Endometrial microvascular endothelial cells (primary cell): ENCODE data around the gene PHF12. TPM values are rescaled to one million over a fixed set of nuclear protein-coding genes. Genes with fewer than 3 reads are reported as not detected.
"Not testable (repeated sequence)": the region's sequence is repeated elsewhere in the genome, so short reads cannot be mapped to it uniquely, and the experiment has no call there.

Source experiments
- in situ Hi-C: cut with HindIII; loops from 2 replicates; pipeline ENCODE4 v1.10.0; 2017; ENCODE audit warnings: low sequenced_read_pairs, low pct_unique_long_range_greater_than_20kb; ENCODE audit errors: inconsistent ontology term
- total RNA-seq: library from RNA; depleted of rRNA; stranded (reverse); fragments of >200 nt; gene quantifications from one replicate; pipeline ENCODE4 v1.2.3, GENCODE V29; 2015; ENCODE audit errors: inconsistent ontology term

The PHF12 gene
- total RNA-seq, 1 donor from 2014 or later, result 14.4 TPM

DNA sequence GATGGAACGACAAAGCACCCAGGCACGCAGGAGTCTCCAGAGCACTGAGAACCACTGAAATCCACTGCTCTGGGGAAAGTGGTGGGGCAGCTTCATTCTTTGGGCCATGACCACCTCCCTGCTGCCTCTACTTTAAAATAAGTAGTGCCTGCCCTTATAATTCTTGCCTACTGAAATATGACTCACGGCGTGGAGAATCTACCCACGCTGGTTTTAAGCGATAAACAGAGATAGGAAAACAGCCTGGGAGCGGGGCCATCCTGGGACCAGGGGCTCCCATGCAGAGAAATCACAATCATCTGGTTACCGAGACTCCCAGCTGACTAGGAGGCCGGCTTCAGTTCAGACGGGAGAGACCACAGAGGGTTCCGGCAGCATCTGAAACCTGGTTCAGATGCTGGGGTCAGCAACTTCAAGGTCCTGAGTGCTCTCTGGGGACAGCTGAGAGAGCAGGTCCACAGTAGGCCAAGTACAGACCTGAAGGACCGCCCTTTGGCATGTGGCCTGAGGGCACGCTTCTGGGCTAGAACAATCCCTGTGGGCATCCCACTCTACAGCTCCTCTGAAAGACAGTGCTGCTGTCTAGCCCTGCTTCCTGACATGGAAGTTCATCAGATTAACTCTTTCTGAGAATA lies 39.8 kb downstream of the PHF12 start:
- in situ Hi-C loops, result no loop called here

DNA sequence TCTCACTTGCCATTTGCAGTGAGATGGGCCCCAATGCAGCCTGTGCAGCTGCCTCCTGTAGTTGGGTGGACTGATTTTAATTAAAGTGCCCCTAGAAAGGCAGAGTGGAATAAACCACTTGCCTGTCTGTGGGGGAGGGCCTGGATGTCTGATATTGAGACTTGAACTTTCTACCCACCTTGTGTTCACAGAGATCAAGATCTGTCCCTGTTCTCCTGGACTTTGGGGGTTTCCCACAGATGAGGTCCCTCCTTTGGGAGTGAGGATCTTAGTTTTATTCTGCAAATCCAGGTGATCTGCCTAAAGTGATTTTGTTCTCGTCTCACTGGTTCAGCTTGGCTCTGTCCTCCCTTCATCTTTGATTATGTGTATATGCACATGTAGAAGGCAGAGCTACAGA lies 40.8 kb downstream of the PHF12 start:
- in situ Hi-C loops, result no loop called here

DNA sequence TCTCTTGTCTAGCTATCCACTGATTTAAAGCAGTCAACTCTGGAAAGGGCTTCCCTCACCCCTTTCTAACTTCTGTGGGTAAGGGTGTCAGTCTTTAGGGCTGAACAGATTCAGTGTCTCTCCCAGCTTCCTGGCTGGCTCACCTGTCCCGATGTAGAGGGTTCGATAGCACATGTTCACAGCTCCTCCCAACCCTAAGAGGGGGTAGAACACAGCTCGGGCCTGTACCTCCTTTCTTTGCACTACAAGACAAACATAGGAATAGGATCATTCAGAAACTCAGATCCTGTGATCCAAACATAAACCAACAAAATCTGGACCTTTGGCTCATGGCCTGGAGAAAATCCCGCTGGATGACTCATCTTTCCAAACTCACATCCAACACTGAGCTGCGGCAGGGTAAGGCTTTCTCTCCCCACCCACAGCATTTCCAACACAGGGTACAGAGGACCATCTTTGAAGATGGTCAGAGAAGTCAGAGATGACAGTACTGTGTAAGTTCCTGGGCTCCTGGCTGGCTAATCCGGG lies 42.6 kb downstream of the PHF12 start:
- in situ Hi-C loops, result no loop called here

DNA sequence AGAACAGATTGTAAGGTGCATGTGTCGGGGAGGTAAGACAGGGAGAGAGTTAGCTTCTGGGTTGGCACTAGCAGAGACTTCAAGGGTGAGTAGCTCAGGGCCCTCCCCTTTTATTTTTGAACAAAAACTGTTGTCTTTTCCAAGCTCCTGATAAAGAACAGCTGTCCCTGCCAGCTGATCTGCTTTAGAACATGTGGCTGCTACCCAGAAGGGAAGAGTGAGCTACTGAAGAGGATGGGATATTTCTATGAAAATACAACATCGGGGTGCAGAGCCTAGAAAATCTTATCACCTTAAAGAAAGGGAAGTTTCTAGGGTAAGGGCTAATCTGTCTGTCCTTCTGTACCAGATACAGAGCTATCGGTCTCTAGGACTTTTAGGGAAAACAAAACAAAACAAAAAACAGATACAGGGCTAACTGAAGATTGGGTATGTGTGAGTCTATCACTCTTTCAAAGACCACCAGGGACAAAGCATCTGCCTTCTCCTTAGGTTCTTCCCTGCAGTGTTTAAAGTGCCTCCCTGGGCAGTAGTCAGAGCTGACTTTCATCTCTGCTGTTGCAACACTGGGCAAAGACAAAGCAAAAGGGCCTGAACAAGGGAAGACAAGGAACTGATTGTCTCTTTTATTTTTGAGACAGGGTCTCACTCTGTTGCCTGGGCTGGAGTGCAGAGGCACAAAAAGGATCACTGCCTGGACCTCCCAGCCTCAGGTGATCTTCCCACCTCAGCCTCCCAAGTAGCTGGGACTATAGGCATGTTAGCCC lies 43.4 kb downstream of the PHF12 start:
- in situ Hi-C loops, result no loop called here

DNA sequence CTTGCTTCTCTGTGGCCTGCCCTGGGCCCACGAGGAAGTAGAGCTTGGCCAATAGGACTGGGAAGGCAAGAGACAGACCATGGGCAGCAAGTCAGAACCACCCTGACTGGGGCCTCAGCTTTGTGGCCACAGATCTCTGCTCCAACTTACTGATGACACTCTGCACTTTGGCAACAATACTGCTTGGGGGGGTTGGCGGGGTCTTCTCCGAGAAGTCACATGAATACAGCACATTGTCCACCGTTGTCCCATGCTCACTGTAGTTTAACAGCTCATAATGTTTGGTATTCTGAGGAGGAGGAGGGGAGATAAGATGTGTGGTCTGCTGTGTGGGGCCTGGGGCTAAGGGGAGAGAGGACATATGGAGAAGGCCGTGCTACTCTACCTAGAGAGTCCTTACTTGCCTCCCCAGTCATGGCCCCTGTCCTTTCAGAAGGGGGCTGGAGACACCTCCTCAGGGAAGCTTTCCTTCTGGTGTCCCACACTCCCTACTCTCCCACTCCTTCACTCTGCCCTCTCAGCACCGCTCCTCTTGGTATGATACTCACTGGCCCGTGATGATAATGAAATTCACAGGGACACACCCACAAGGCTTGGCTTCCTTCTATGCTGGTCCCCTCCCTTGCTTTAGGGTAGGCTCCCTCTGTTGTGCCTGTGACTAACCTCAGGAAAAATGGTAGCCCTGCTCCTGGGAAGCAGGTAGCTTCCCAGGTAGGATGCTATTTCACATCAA lies 44.4 kb downstream of the PHF12 start:
- in situ Hi-C loops, result no loop called here

DNA sequence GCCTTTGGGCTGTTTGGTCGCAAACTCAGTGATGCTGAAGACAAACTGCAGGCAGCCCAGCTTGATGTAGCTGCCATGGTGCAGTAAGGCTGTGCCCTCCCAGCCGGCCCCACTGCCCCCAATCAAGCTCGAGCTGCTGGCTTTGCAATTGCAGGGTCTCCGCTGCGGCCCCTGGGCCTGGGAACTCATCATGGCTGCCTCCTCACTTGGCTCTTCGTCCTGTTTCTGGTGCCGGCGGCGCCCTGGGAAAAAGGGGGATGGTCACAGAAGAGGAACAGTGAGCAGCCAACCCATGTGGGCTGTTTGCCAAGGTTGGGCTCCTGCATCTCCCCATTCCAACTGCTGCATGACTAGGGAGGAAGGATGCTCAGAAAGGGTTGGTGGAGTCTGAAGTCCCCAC lies 45.0 kb downstream of the PHF12 start:
- in situ Hi-C loops, result no loop called here

DNA sequence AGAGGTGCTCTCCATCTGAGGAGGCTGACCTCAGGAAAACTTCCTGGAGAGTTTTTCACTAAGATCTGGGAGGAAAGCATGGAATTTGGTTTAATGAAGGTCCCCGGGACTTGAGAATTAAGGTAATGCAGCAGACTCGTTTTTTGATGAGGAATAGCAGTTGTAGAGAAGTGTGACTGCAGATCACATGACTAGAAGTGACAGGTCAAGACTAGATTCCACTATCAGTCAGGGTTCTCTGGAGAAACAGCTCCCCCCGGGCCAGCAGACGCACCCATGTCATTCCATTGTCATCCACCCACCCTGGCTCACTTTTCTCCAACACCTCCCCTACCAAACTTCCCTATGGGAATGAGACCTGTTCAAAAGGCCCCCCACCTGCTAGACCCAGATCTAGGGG lies 46.5 kb downstream of the PHF12 start:
- in situ Hi-C loops, result no loop called here

DNA sequence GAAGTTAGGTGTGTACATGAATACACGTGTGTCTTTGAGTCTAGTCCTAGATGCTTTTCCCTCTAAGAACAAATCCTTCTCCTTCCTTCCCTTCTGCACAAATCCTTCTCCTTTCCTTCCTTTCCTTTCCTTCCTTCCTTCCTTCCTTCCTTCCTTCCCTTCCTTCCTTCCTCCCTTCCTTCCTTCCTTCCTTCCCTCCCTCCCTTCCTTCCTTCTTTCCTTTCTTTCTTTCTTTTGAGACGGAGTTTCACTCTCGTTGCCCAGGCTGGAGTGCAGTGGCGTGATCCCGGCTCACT lies 47.8 kb downstream of the PHF12 start:
- in situ Hi-C loops, result not testable (repeated sequence)

DNA sequence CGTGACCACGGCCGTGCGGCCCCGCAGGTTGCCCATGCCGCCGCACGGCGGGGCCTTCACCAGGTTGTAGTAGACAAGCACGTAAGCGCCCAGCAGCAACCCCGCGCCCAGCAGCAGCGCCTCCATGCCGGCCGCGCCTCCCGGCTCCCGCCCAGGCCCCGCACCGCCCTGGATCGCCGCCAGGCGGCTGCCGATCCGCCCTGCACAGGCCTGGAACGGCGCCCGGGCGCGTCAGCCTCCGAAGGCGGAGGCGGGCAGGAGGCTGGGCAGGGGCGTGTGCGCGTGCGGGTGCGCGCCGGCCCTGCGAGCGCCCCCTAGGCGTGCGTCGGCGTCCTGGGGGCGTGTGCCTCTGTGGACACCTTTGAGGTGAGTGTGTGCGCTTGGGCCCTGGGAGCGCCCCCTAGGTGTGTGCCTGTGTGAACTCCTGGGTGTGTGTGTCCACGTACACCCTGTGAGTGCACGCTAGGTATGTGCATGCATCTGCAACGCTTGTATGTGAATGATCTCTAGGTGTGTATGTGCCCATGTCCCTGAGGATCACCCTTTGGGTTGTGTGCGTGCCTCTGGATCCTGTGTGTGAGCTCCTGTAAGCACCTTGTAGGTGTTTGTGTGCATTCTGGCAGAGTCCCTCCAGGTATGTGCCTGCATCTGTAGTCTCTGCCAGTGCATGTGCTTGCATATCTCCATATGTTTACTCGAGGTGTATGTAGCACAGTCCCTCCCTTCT lies 48.3 kb downstream of the PHF12 start, which contains the start of gene DHRS13:
Gene DHRS13, minus strand, starts transcription at position 261 of the 727 bp plus-strand sequence. Its CDS starts 135 bp downstream, at position 126.
- in situ Hi-C loops, result no loop called here

DNA sequence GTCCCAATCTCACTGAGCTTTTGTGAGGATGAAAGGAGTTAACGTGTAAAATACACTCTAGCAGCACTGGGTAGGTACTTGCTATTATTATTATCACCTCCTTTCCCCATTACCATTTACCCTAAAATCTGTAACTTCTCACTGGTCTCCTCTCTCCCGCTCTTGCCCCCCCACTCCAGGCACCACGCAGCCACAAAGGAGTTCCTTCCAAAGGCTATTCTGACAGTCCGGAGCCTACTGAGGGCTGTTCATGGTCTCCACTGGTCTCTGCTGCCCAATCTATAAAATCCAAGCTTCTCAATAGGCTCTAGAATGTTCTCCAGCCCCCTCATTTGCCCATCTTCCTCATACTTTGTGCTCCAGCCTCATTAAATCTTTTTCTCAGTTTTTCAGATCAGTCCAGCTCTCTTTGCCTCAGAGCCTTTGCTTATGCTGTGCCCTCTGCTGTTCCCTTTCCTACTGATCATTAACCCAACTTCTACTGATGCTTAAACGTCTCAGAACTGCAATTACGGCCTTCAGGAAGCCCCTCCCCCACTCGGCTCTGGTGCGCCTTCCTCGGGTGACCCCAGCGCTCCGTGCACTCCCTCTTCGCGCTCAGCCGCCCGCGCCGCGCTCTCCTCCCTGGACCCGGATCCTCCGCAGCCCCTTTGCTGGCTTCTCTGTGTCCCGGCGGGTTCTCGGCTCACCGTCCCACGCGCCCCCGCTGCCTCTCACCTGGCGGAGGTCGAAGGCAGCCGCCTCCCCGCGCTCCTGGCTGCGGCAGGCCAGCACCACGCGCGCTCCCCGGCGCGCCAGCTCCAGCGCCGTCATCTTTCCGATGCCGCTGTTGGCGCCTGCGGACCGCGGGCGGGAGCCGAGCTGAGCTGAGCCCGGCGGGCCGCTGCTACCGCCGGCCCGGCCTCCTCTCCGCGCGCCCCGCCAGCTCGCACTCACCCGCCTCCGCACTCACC lies 49.2 kb downstream of the PHF12 start:
- in situ Hi-C loops, result no loop called here

DNA sequence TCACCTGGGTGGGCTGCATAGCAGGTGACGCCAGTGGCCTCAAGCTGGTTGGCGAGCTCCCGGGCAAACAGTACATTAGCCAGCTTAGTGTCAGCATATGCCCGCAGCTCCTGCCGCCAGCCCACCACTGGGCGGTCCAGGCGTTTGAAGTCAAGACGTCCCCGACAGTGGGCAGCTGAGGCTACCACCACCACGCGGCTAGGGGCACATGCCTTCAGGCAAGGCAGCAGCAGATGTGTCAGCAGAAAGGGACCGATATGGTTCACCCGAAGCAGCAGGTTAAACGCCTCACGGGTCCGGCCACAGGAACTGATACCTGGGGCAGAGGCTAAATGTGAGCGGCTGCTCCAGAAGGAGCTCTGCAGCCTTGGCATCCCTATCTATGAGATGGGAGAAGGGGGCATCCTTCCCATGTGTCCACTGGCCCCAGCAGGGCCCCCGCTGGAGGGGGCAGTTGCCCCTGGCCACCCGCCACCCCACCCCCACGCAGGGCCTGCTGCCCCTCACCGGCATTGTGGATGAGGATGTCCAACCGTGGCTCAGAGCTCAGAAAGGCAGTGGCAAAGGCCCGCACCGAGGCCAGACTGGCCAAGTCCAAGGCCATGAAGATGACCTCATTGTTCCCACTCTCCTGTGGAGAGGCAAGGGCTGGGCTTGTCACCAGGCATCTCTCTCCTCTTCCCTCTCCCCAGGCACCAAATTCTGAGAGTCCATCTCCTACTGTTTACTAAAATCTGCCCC lies 50.2 kb downstream of the PHF12 start:
- in situ Hi-C loops, result no loop called here

DNA sequence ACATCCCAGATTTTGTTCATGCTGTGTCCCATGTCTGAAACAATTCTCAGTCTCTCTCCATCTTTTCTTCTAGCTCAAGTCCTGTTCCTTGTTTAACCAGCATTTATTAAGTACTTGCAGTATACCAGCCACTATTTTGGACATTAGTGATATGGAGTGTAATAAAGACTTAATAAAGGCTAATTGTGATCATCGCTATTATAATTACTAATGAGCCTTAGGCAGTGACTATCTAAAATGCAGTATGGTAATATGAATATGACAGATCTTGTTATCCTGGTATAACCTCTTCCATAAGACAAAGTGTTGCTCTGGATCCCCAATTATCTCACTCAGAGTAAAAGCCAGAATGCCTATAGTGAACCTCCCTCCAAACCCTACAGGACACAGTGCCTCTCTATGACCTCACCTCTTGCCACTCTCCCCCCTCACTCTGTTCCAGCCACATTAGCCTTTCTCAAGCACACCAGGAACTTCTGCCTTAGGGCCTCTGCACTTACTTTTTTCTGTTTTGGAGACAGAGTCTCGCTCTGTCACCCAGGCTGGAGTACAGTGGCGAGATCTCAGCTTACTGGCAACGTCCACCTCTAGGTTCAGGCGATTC lies 52.0 kb downstream of the PHF12 start:
- in situ Hi-C loops, result no loop called here

DNA sequence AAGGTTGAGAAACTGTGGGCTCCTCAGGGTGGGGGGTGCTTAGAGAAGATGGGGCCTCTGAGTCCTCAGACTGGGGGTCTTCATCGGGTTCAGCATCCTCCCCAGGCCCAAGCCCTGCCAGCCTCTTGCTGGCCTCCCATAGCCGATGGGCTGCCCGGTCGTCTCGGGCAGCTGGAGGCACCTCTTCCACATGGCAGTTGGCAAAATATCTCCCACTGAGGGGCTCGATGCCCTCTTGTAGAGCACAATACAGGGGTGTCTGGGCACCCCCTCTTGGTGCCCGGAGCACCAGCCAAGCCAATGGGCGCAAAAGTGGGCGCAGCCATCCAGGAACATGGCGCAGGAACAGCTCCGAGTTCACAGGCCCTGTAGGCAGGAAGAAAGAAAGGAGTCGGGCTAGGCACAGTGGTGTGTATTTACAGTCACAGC lies 52.8 kb downstream of the PHF12 start:
- in situ Hi-C loops, result no loop called here

DNA sequence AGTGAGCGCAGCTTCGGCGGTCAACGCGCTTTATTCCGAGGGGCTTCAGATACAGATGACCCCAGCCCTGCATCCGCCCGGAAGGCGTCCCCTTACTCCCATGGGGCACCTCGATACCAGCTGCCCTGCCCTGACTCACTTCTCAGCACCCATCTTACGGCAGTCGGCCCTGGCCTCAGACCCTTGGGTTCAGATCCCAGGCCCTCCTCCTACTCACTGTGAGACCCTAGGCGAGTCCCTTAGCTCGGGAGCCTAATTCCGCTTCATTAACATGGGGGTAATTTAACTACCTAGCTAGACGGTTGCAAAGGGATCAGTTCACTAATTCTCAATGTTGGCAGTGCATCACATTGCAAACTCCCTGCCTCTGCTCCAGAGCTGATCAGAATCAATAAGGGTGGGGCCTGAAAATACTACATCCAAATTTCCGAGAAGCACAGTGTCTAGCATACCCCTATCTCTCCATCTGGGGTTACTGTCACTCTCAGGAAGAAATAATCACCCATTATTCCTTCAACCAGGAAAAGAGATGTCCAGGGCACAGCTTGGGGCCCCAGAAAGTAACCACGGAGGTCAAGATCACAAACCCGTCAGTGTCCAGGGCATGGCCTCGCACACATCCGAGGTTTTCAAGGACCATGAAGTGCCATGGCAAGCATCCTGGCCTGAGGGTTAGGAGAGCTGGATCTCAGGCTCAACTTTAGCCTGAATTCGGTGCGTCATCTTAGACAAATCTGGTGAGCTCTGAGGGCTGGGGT lies 53.4 kb downstream of the PHF12 start:
- in situ Hi-C loops, result no loop called here

DNA sequence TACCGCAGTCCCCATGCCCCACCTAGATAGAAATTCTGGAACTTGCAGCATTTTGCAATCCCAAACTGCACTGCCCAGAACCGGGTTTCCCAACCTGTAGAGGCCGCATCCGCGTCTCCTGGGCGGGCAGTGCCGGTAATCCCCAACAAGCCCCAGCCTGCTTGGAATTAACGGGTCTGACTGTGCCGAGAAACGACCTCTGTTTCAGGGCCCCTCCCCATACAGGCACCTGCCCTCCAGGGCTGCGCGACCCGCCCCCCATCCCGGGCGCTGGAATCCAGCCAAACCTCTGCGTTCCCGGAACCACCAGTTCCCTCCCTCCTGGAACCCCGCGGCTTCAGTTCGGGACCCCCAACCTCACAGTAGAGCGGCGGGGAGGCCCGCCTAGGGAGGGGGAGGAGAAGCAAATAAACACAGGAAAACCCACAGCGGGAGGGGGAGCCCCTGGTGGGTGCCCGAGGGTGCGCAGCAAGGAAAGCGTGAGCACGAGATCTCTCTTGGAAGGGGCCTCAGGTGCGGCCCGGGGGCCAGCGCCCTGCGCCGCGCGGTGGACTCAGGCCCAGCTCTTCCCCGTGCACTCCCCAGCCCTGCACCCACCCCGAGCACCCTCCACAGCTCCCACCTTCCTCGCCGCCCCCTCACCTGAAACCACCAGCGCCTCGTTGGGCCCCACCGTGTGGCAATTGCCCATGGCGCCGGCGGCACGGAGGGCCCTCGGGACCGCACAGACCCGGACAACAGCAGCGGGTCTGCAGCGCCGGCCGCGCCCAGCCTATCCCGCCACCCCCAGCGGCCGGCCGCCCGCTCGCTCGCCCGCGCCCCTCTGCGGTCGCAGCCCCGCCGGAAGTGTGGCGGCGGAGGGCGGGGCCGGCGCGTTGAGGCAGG lies 54.2 kb downstream of the PHF12 start, which contains the start of gene FLOT2:
Gene FLOT2, minus strand, starts transcription at position 850 of the 885 bp plus-strand sequence. Its CDS starts 159 bp downstream, at position 691.
- in situ Hi-C loops, result no loop called here
